ENCODE results near the gene ANKRD37.

DNA sequence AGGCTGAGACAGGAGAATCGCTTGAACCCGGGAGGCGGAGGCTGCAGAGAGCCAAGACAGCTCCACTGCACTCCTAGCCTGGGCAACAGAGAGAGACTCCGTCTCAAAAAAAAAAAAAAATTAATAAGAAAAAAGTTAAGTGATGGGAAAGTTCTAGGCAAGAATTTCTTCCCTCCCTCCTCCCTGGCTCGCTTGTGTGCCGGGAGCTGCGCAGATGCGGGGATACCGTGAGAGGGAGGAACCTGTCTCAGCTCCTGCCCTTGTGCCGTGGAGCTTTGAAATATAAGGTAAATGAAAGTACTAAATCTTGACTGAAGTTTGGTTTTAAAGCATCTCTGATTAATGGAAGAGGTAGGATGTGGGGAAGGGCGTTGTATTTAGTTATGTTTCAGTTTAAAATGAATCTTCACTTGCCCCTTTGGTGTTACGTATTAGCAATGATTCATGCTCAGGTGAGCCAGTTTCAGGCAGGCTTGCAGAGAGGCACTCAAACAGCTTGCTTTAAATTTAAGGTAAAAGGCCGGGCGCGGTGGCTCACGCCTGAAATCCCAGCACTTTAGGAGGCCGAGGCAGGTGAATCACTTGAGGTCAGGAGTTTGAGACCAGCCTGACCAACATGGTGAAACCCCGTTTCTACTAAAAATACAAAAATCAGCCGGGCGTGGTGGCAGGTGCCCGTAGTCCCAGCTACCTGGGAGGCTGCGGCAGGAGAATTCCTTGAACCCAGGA is 30.5 kb downstream of the ANKRD37 start:
- TF ChIP-seq, protein P1, sequence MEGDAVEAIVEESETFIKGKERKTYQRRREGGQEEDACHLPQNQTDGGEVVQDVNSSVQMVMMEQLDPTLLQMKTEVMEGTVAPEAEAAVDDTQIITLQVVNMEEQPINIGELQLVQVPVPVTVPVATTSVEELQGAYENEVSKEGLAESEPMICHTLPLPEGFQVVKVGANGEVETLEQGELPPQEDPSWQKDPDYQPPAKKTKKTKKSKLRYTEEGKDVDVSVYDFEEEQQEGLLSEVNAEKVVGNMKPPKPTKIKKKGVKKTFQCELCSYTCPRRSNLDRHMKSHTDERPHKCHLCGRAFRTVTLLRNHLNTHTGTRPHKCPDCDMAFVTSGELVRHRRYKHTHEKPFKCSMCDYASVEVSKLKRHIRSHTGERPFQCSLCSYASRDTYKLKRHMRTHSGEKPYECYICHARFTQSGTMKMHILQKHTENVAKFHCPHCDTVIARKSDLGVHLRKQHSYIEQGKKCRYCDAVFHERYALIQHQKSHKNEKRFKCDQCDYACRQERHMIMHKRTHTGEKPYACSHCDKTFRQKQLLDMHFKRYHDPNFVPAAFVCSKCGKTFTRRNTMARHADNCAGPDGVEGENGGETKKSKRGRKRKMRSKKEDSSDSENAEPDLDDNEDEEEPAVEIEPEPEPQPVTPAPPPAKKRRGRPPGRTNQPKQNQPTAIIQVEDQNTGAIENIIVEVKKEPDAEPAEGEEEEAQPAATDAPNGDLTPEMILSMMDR (conservative IDR thresholded peaks at IDR 0.05 in 1 of 2, IDR thresholded peaks at IDR 0.05 in 1 of 2; ENCODE audit: extremely low read depth in 1 of 2, insufficient read depth in 1 of 2, low read depth in 1 of 2, low read length in 2 of 2) = no peak
- no peak for TF ChIP-seq EZH2 (IDR thresholded peaks at IDR 0.05; ENCODE audit: borderline replicate concordance, low read length)
